WTC11 (cell line): ENCODE data around the gene MYO9A. TPM values are rescaled to one million over a fixed set of nuclear protein-coding genes. Genes with fewer than 3 reads are reported as not detected.

Source experiments
- ATF1 ChIP-seq: sonication (generic); formaldehyde crosslinking; IDR thresholded peaks from 2 replicates; pipeline ENCODE4 v1.8.1; 2023; ENCODE audit warnings: mild to moderate bottlenecking, moderate library complexity, missing genetic modification reagents
- CDX4 ChIP-seq: fragments of 250-450 bp; sonication (Bioruptor Pico); IDR thresholded peaks from 2 replicates; pipeline ENCODE4 v1.9.0; 2021; ENCODE audit warnings: moderate library complexity, mild to moderate bottlenecking, inconsistent platforms, borderline replicate concordance
- CREM ChIP-seq: sonication (generic); formaldehyde crosslinking; IDR thresholded peaks from 2 replicates; pipeline ENCODE4 v1.8.1; 2022; ENCODE audit warnings: mild to moderate bottlenecking, missing genetic modification reagents, moderate library complexity
- ELF4 ChIP-seq: sonication (generic); formaldehyde crosslinking; IDR thresholded peaks from 2 replicates; pipeline ENCODE4 v1.8.1; 2022; ENCODE audit warnings: low read depth, mild to moderate bottlenecking, moderate library complexity, missing genetic modification reagents
- ERG ChIP-seq: fragments of 250-450 bp; sonication (Bioruptor Pico); IDR thresholded peaks from 2 replicates; pipeline ENCODE4 v1.8.0; 2021; ENCODE audit warnings: mild to moderate bottlenecking
- FOXJ3 ChIP-seq: sonication (generic); formaldehyde crosslinking; IDR thresholded peaks from 2 replicates; pipeline ENCODE4 v1.9.0; 2021; ENCODE audit warnings: missing genetic modification reagents, mild to moderate bottlenecking, borderline replicate concordance
- FOXP1 ChIP-seq: sonication (generic); formaldehyde crosslinking; IDR thresholded peaks from 2 replicates; pipeline ENCODE4 v1.8.0; 2022; ENCODE audit warnings: missing genetic modification reagents, mild to moderate bottlenecking, moderate library complexity, borderline replicate concordance
- GABPB1 ChIP-seq: sonication (generic); formaldehyde crosslinking; IDR thresholded peaks from 2 replicates; pipeline ENCODE4 v1.8.1; 2023; ENCODE audit warnings: mild to moderate bottlenecking, missing genetic modification reagents
- IRF2 ChIP-seq: sonication (generic); formaldehyde crosslinking; IDR thresholded peaks from 2 replicates; pipeline ENCODE4 v1.8.0; 2022; ENCODE audit warnings: low read depth, missing genetic modification reagents, borderline replicate concordance
- JAZF1 ChIP-seq: fragments of 250-450 bp; sonication (Bioruptor Pico); IDR thresholded peaks from 2 replicates; pipeline ENCODE4 v1.9.0; 2021; ENCODE audit warnings: moderate library complexity, mild to moderate bottlenecking, inconsistent platforms
- MXD4 ChIP-seq: fragments of 250-450 bp; sonication (Bioruptor Pico); IDR thresholded peaks from 2 replicates; pipeline ENCODE4 v1.8.0; 2021; ENCODE audit warnings: mild to moderate bottlenecking, moderate library complexity, borderline replicate concordance
- NR3C1 ChIP-seq: sonication (generic); formaldehyde crosslinking; conservative IDR thresholded peaks from 2 replicates; pipeline ENCODE4 v1.8.1; 2023; ENCODE audit warnings: low read depth, mild to moderate bottlenecking, missing genetic modification reagents
- PREB ChIP-seq: sonication (generic); formaldehyde crosslinking; IDR thresholded peaks from 2 replicates; pipeline ENCODE4 v1.8.1; 2022; ENCODE audit warnings: mild to moderate bottlenecking, missing genetic modification reagents, moderate library complexity, borderline replicate concordance
- RELA ChIP-seq: sonication (generic); formaldehyde crosslinking; IDR thresholded peaks from 2 replicates; pipeline ENCODE4 v1.8.1; 2022; ENCODE audit warnings: missing genetic modification reagents, mild to moderate bottlenecking, borderline replicate concordance
- SMAD4 ChIP-seq: sonication (generic); formaldehyde crosslinking; IDR thresholded peaks from 2 replicates; pipeline ENCODE4 v1.8.0; 2022; ENCODE audit warnings: mild to moderate bottlenecking, missing genetic modification reagents
- STAT6 ChIP-seq: sonication (generic); formaldehyde crosslinking; conservative IDR thresholded peaks from 2 replicates; pipeline ENCODE4 v1.8.1; 2023; ENCODE audit warnings: mild to moderate bottlenecking, low read depth, missing genetic modification reagents, moderate library complexity
- USF1 ChIP-seq: sonication (generic); formaldehyde crosslinking; IDR thresholded peaks from 2 replicates; pipeline ENCODE4 v1.8.0; 2022; ENCODE audit warnings: mild to moderate bottlenecking, missing genetic modification reagents
- ZBTB21 ChIP-seq: sonication (generic); formaldehyde crosslinking; IDR thresholded peaks from 2 replicates; pipeline ENCODE4 v1.8.1; 2023; ENCODE audit warnings: mild to moderate bottlenecking, missing genetic modification reagents, borderline replicate concordance
- ZNF317 ChIP-seq: sonication (generic); formaldehyde crosslinking; IDR thresholded peaks from 2 replicates; pipeline ENCODE4 v1.8.1; 2023; ENCODE audit warnings: low read depth, mild to moderate bottlenecking, moderate library complexity, missing genetic modification reagents, borderline replicate concordance
- ZNF416 ChIP-seq: fragments of 250-450 bp; sonication (Bioruptor Pico); IDR thresholded peaks from 2 replicates; pipeline ENCODE4 v1.9.0; 2021; ENCODE audit warnings: mild to moderate bottlenecking, inconsistent platforms
- ZNF425 ChIP-seq: fragments of 250-450 bp; sonication (Bioruptor Pico); conservative IDR thresholded peaks from 2 replicates; pipeline ENCODE4 v1.9.0; 2021; ENCODE audit warnings: mild to moderate bottlenecking
- ZNF671 ChIP-seq: fragments of 250-450 bp; sonication (Bioruptor Pico); IDR thresholded peaks from 2 replicates; pipeline ENCODE4 v1.8.0; 2021; ENCODE audit warnings: mild to moderate bottlenecking
- total RNA-seq: library from RNA; stranded (reverse); gene quantifications from 3 replicates; pipeline ENCODE4 v1.2.3, GENCODE V29; 2021
- TF ChIP-seq, protein P1 (sequence below): fragments of 250-450 bp; sonication (Bioruptor Pico); IDR thresholded peaks from 2 replicates; pipeline ENCODE4 v1.9.0; 2021; ENCODE audit warnings: mild to moderate bottlenecking
- TF ChIP-seq, protein P2 (sequence below): sonication (generic); formaldehyde crosslinking; IDR thresholded peaks from 2 replicates; pipeline ENCODE4 v1.8.0; 2022; ENCODE audit warnings: mild to moderate bottlenecking, missing genetic modification reagents
- TF ChIP-seq, protein P3 (sequence below): sonication (generic); formaldehyde crosslinking; IDR thresholded peaks from 2 replicates; pipeline ENCODE4 v1.8.0; 2022; ENCODE audit warnings: mild to moderate bottlenecking, missing genetic modification reagents

MYO9A gene
- total RNA-seq, 1 experiment from 2014 or later = 23.5 TPM

- TF ChIP-seq ZNF317 (no peak), ZBTB21 (CRISPR knock-in tag) (no peak), ZNF425 (no peak), USF1 (CRISPR knock-in tag) (no peak), CDX4 (CRISPR knock-in tag) (no peak), STAT6 (CRISPR knock-in tag) (no peak), GABPB1 (no peak), ZNF671 (no peak), NR3C1 (CRISPR knock-in tag) (0 out of 2 replicates have a peak, but pooled peaks have one; percentile 57), SMAD4 (CRISPR knock-in tag) (no peak), RELA (CRISPR knock-in tag) (peak; percentile 72; the same call in 1 of the 2 replicates), IRF2 (CRISPR knock-in tag) (no peak), JAZF1 (CRISPR knock-in tag) (no peak), ZNF416 (no peak), ERG (CRISPR knock-in tag) (no peak), ELF4 (CRISPR knock-in tag) (no peak), FOXJ3 (CRISPR knock-in tag) (no peak), CREM (0 out of 2 replicates have a peak, but pooled peaks have one; percentile 9), FOXP1 (no peak), MXD4 (CRISPR knock-in tag) (no peak), ATF1 (CRISPR knock-in tag) (no peak), PREB (no peak)
- TF ChIP-seq, protein P1, sequence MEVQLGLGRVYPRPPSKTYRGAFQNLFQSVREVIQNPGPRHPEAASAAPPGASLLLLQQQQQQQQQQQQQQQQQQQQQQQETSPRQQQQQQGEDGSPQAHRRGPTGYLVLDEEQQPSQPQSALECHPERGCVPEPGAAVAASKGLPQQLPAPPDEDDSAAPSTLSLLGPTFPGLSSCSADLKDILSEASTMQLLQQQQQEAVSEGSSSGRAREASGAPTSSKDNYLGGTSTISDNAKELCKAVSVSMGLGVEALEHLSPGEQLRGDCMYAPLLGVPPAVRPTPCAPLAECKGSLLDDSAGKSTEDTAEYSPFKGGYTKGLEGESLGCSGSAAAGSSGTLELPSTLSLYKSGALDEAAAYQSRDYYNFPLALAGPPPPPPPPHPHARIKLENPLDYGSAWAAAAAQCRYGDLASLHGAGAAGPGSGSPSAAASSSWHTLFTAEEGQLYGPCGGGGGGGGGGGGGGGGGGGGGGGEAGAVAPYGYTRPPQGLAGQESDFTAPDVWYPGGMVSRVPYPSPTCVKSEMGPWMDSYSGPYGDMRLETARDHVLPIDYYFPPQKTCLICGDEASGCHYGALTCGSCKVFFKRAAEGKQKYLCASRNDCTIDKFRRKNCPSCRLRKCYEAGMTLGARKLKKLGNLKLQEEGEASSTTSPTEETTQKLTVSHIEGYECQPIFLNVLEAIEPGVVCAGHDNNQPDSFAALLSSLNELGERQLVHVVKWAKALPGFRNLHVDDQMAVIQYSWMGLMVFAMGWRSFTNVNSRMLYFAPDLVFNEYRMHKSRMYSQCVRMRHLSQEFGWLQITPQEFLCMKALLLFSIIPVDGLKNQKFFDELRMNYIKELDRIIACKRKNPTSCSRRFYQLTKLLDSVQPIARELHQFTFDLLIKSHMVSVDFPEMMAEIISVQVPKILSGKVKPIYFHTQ = no peak
- TF ChIP-seq, protein P2, sequence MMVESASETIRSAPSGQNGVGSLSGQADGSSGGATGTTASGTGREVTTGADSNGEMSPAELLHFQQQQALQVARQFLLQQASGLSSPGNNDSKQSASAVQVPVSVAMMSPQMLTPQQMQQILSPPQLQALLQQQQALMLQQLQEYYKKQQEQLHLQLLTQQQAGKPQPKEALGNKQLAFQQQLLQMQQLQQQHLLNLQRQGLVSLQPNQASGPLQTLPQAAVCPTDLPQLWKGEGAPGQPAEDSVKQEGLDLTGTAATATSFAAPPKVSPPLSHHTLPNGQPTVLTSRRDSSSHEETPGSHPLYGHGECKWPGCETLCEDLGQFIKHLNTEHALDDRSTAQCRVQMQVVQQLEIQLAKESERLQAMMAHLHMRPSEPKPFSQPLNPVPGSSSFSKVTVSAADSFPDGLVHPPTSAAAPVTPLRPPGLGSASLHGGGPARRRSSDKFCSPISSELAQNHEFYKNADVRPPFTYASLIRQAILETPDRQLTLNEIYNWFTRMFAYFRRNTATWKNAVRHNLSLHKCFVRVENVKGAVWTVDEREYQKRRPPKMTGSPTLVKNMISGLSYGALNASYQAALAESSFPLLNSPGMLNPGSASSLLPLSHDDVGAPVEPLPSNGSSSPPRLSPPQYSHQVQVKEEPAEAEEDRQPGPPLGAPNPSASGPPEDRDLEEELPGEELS (CRISPR knock-in tag) = no peak; the same call in 1 of the 2 replicates
- TF ChIP-seq, protein P3, sequence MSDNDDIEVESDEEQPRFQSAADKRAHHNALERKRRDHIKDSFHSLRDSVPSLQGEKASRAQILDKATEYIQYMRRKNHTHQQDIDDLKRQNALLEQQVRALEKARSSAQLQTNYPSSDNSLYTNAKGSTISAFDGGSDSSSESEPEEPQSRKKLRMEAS (CRISPR knock-in tag) = peak; percentile 48; the same call in 1 of the 2 replicates
These were observed 399 bp downstream of the MYO9A start (continued) for GRCh38 chr15:72117486-72118016.
